Myocyte (in vitro differentiated cells): ENCODE measurements around the gene SLC22A23. TPM values are rescaled to one million over a fixed set of nuclear protein-coding genes. Genes with fewer than 3 reads are reported as not detected.

Experiments used
- DNase-seq: peaks from one replicate; pipeline ENCODE4 v3.0.0-alpha.2; 2012; ENCODE audit warnings: low read depth
- total RNA-seq: library from RNA; depleted of rRNA; stranded (reverse); fragments of >200 nt; gene quantifications from 2 replicates; pipeline ENCODE4 v1.2.3, GENCODE V29; 2014

The SLC22A23 gene
- total RNA-seq, 1 donor from 2014 or later: 1.9 TPM

DNA sequence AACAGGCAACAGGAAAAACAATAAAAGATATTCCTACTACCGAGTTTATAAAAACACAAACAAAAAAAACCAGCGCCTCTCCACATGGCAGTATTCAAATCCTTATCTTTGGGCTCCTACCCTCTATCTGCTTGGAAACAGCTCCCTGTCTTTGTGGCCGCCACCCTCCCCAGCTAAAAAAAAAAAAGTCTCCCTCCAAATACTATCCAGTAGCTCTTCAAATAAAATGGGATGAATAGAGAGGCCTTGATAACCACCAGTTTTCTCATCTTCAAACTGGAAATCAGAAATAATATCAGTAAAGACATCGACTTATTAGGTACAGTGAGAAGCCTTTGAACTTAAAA is 101.9 kb downstream of the SLC22A23 start:
- DNase-seq: no peak

DNA sequence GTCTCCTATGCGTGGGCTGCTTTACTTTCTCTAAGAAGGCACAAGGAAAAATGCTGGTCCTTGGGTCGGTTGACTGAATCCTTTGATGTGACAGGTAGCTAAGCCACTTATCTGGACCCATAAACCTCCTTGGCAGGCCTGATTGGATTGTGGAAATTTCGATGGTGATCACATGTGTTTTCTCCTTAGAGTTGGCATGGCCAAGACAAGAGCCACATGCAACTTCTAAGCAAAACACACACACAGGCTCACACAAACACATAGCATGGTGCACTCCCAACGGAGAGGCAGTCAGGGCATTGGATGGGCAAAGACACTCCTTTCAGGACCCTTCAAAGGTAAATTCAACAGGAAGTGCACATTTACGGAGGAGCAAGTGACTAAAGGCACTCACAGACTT is 102.9 kb downstream of the SLC22A23 start:
- DNase-seq: no peak

DNA sequence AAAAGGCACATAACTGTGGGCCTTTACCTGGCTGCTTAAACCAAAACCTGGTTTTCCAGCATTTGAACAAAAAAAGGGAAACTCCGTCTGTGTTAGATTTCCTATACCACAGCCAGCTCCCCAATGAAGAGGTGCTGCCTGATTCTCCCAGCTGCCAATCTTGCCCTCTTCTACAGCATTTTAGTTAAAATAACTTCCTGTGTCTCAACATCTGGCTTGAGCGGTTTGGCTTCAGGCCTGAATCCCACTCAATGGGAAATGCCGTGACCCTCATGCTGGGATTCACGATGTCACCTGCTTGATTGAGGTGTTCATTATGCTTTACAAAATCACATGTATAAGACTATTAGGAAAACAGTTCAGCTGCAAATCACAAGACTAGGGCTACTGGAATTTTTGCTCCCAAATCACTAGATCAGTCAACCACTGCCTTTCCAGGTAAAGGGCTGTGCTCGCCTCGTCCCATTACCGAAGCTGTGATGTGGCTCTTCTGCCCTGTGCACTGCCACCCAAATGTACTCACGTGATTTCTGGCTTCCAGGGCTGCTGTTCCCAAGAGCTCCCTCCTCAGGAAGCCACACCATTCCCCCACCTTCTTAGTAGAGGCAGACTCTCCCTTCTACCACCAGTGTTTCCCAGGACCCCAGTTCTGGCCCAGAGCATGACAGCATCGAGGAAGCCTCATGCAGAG is 103.5 kb downstream of the SLC22A23 start:
- no peak for DNase-seq

DNA sequence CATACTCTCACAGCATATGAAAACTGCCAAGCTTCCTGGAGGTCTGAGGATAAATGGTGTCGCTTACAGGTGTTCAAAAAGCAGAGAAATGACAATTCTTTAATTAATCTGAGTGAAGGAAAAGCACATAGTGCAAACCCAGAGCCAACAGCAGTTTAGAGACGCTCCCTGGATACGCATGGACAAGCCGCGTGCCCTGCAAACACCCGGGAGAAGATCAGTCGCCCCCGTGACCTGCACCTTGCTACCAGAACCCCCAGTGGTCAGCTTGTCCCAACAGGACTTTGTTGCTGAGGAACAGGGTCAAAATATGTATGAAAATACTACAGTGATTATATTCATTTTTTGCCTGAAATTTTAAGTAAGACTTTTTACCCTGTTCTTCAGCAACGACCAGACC is 104.2 kb downstream of the SLC22A23 start:
- no peak for DNase-seq

DNA sequence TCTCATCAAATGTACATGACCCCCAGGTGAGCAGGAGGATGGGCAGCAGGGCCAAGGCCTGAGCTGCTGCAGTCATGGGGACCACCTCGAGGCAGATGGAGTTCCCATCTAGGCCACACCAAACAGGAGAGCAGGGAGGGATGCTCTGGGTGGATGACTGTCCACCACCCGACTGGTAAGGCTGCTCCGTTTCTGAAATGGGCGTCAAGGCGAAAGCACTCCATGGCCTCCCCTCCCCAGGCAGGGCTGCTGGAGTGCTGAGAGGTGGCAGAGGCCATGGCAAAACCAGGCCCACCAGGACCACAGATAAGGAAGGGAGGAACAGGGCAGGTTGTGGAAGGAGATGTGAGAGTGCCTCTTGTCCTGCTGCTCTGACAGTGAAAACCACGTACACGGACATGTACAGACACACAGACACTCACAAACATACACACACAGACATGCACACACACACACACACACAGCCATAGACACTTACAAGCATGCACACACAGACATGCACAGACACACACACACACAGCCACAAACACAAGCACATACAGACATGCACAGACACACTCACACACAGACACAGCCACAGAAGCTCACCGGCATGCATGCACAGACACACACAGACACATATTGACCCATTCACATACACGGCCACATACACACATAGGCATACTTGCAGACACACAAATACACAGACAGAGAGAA is 104.9 kb downstream of the SLC22A23 start:
- no peak for DNase-seq

DNA sequence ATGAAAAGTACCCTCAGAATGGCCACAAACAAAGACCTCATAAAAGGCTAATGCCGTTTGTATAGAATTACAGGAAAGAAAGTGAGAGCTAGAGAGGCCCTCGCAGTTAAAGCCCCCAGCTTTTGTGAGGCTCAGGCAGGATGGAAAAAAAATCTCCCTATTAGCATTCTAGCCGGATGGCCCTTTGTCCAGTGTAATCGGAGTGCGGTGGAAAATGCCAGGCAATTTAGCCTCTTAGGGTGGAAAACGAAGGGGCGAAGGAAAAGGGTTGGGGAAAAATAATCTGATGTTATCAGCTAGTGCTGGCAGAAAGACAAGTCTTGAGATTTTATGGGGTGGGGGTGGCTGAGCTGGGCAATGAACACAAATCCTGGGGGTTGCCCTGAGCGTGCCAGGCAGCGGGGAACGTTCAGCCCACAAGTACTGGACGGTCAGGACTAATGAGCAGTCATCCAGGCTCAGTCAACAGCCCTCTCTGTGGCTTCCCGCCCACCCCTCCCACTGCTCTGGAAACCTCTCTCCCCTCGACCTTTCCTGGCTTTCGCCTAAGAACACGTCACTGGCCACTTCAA is 105.7 kb downstream of the SLC22A23 start:
- DNase-seq: no peak

DNA sequence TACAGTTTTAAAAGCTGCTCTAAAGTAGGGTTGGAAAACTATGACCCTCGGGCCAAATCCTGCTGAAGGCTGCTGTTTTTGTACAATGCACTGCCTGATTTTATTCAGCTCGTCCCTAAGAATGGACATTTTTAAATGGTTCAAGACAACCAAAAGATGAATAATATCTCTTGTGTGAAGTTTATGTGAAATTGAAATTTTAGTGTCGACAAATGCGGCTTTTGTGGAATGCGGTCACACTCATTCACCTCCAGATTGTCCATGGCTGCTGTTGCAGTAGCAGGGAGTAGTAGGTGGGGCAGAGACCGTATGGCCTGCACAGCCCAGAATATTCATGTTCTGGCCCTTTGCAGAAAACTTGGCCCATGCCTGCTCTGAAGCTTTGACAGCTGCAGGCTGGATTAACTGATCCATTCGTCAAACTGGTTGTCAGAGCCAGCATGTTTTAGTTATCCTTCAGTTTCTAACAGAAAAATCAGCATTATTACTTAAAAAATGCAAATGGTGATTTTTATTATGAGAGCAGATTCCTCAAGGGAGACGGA is 106.5 kb downstream of the SLC22A23 start:
- DNase-seq: peak; percentile 63

DNA sequence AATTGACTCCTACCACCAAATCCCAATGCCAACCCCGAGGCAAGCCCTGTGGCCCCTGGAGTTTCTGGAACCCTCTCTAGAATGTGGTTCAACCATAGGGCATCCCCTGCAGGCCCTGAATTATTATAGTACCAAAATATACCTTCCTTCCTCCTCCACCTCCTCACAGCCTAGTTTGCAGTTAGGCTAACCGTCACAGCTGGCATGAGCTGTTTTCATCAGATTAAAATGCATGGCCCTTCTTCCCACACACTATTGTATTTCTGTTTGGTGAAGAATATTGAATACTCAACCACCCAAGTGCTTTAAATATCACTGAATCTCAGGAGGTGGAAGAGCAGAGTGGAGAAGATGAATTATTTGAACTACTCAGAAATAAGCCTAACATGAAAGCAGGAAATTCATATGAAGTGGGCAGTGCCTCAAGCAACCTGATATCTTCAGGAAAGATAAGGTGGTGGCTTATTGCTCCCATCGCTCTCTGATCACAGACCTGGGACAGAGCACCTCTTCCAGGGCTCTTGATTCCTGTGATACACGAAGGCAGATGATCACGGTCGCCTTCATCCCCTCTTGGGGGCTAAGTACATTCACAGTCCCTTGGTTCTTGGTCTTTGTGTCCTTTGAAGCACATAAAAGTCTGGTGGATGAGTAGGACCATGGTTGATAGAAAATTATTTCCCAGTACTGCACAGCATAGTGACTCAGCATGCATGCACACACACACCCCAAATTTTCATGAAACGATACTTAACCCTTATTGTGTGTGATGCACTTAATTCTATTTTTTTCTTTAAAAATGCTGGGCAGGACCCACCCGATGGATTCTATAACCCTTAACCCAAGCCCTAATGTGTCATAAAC is 107.2 kb downstream of the SLC22A23 start:
- DNase-seq: no peak

DNA sequence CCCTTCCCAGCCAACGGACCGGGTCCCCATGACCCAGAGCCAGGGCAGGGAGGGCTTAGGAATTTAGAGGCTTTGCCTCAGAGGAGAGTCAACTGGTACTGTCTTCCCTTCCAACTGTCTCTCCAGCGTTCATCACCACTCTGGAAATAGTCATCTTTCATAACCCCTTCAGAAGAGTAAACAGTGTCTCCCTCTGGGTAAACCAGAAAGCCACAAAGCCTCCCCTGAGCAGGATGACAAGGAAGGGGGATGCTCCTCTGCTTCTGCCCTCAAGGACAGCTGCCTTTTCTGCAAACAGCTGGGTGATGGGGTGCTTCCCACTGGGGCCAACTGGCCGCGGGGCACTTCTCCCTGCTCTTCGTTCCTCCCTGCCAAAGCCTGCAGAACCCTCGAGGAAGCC is 108.0 kb downstream of the SLC22A23 start:
- DNase-seq: peak; percentile 97

DNA sequence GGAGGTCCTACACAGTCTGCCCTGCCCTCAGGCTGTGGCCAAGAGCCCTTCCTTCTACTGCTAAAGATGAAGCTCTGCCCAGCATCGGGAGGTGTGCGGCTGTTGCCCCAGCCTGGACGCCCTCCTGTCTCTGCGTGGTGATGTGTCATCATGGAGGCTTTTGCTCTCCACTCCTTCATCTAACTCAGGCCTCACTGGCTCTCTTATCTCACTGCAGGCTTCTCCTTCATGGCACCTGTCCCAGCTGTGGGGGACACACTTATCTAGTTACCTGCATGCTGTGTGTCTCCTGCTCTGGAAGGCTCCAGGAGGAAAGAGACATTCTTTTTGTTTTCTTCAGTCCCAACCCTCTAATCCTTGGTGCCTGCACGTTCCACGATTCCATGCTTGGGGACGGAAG is 109.0 kb downstream of the SLC22A23 start:
- no peak for DNase-seq

DNA sequence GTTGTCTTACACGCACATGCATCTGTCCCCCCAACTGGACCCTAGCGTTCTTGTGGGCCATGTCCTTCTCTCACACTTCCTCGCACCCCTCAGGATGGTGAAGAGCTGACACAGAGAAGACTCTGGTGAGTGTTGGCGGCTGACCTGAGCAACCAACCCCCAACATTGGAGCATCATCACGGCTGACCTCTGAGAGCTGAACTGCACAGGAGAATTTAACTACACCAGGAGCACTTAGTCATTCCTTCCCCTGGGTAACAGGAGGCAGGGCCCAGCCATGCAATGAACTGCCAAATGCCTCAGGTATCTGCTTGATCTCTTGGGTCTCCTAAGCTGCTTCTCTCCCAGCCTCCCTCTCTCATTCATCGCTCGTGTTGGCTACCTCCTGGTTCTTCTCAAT is 109.6 kb downstream of the SLC22A23 start:
- DNase-seq: no peak

DNA sequence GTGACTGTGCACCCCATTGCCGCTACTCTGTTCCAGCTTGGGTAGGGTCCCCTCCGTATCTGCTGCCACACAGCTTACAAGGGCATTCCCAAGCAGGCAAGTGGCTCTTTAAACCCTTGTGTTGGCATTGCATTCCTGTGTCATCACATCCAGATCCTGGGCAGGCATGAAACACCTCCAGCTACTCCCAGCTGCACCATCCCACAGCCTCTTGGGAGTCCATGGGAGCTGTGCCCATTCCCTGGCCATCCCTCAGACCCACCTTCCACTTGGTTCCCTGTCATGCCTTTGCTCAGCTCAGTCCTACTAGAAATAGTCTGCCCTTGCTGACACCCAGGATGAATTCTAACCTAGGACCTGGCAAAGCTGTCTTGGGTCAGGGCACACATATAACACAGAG is 110.4 kb downstream of the SLC22A23 start:
- DNase-seq: peak; percentile 59

DNA sequence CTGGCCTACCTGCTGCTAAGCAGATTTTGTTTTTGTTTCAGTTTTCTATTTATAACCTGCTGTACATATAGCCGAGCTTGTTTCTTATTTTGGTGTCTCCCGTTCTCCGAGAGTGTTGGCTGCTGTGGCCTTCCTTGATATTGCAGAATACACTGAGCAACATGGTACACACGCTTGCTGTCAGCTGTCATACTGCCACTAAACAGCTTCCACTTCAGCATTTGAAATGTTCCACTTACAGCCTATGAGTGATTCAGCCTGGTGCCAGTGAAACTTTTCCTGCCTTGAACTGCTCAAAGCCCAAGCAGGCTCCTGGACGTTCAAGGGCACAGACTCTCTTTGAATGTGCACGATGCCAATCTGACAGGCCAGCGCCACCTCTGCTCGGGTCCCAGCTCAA is 111.0 kb downstream of the SLC22A23 start:
- no peak for DNase-seq

DNA sequence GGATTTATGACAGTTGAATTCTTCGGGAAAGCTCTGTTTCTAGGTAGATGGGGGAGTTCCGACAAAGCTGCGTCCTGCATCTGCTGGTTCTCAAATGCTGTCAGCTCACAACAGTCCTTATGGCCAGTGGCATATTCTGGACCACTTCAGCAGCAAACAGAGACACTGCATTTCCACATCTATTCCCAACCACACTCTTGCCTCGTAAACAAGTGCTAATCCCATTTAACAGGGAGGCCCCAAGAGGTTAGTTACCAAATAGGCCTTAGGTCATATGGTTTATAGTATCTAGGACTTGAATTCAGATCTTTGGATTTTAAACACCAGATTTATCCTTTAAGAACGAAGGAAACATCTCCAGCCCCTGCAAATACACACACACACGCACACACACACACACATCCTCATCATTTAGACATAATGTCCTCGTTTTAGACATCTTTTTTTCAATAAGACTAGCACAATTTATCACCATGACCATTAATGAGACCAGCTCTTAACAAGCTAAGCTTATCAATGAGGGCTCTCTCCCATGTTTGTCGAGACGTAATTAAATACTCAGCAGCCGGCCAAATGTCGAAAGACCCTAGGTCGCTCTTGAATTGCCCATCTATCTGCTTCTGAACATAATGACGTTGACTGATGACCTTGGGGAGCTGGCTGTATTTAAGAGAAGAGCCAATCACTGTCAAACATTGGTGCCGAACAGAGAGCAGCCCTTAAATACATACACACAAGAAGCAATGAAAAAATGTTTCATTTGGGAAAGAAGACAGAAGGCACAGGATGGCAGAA is 113.6 kb downstream of the SLC22A23 start:
- no peak for DNase-seq

DNA sequence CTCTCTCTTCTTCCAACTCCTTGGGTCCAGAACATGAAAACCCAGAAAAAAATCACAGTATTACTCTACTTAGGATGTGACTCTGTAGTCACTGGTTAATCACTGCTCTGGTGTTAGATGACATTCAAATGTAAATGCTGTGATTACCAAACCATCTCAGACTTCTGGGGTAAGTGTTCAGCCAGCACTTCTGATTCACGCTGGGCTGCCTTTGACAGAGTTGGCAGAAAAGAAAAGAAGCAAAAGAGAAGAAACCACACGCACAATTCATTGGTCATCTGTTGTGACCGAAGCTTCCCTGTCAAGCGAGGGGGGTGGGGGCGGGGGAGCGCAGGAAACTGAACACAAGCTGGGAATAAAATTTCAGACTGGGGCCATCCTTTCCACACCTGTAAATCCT is 115.4 kb downstream of the SLC22A23 start:
- DNase-seq: peak; percentile 78

DNA sequence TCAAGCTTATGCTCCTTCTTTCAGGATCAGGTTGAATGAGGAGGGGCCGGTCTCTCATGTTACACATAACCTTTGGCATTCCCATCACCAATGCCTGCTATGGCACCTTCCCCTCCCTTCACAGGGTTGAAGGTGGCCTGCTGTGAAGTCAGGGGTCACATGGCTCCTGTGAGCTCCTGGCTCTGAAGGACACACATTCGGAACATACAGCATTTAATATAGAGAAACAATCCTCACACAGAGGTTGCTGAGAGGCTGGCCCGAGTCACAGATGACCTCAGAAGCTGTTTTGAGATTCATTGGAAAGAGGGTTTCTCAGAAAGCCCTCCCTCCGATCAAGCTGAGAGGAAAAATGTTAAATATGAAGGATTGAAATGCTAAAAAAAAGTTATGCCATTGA is 116.0 kb downstream of the SLC22A23 start:
- DNase-seq: no peak

DNA sequence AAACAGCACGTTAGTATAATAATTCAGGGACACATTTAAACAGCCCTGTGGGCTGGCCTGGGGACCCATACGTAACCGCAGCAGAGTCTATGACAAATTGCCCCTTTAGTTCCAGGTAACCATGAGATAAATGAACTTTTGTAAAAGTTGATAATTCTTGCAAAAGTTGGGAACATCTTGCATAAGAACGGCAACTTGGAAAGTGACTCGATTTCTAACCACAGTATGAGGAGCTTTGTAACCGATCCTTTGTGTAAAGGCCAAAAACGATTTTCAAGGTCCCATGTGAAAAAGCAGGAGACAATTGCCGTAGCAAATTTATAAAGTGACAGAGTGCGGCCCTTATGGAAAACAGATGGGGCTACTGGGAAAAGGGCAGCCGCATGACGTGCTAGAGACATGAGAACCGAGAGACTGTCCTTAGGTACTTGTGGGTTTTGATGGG is 116.5 kb downstream of the SLC22A23 start:
- DNase-seq: no peak

DNA sequence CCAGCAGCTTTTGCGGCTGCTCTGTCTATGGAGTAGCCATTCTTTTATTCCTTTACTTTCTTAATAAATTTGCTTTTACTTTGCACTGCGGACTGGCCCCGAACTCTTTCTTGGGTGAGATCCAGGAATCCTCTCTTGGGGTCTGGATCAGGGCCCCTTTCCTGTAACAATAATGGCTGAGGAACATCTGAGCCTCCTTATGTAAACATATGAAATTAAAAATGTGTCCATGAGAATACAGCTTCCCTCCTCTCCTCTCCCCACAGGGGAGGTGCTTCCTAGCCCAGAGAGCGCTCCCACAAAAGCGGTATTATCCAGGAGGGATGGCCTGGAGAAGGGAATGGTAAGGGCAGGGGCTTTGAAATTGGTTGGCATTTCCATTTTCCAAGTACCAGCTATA is 117.0 kb downstream of the SLC22A23 start:
- no peak for DNase-seq

DNA sequence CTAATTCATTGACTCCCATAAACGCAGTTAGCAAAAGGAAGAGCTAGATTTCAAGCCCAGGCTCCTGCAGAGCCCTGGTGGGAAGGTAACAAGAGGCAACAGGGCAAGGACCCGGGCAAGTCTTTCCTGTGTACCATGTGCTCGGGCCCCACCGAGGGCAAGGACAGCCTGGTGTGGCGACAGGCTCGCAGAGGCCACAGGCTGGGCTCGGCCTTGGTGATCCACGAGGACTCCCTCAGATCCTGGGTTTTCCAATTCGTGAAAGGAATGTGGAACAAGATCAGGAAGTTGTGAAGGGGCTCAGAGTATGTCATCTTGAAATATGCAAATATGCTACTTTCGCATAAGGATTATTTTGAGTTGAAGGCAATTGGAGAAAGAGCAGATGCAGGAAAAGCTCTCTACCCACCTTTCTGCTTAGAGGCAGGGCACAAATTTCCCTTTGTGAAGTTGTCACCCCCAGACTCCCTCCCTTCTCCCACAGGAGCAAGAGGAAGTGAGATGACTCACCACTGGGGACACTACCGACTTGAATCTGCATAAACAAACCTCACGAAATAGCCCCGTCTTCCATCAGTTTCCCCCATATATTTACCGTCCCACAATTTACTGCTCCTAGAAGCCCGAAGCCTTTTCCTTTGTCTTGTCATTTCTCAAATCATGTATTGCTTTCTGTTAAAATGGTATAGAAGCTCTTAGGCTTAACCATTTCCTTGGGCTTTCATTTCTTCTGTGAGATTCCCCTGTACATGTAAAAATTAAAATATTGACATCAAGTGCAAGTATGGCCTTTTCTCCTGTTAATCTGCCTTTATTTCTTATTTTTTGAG is 119.1 kb downstream of the SLC22A23 start:
- DNase-seq: no peak
